Measurements from ENCODE around the gene KAT6B.

Gene KAT6B

DNA sequence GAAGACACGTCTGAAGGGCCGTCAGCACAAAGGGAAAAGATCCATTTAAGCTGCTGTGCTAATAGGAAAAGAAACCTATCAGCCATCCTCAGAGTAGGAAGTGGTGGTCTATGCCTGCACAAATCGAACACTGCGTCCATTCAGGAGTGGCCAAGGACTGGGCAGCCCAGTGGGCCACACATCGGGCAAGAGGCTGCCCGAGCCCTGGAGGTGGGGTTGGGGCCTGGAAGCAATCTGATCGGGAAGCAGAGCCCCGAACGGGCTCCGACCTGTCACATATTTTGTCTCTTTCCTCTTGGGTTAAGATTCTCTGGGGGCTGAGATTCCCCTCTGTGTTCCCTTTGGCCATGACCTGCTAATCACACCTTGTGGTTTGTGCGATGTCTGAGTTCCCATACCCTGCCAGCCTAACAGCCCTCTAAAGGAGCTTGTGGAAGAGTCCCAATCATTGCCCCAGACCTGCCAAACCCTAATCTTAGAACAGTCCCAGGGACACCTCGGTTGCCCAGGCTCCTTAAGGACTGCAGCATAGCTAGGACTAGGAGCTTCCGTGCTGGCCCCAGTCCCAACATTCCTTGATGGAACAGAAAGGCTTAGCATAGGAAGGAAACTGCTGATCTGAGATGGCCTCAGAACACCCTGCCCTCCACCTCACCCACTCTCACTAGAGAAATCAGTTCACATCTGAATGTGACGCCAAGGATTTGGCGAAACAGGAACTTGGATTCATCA is 207.2 kb downstream of the KAT6B start:
- TF ChIP-seq, protein P1, sequence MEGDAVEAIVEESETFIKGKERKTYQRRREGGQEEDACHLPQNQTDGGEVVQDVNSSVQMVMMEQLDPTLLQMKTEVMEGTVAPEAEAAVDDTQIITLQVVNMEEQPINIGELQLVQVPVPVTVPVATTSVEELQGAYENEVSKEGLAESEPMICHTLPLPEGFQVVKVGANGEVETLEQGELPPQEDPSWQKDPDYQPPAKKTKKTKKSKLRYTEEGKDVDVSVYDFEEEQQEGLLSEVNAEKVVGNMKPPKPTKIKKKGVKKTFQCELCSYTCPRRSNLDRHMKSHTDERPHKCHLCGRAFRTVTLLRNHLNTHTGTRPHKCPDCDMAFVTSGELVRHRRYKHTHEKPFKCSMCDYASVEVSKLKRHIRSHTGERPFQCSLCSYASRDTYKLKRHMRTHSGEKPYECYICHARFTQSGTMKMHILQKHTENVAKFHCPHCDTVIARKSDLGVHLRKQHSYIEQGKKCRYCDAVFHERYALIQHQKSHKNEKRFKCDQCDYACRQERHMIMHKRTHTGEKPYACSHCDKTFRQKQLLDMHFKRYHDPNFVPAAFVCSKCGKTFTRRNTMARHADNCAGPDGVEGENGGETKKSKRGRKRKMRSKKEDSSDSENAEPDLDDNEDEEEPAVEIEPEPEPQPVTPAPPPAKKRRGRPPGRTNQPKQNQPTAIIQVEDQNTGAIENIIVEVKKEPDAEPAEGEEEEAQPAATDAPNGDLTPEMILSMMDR (IDR thresholded peaks at IDR 0.05; ENCODE audit: control insufficient read depth, insufficient read depth, low read depth, low read length, missing control alignments), result no peak
- no peak overlapping the region for H3K4me3 ChIP-seq (ENCODE audit: control insufficient read depth, low read depth, low read length)
- no peak for DNase-seq (ENCODE audit: low read depth)

DNA sequence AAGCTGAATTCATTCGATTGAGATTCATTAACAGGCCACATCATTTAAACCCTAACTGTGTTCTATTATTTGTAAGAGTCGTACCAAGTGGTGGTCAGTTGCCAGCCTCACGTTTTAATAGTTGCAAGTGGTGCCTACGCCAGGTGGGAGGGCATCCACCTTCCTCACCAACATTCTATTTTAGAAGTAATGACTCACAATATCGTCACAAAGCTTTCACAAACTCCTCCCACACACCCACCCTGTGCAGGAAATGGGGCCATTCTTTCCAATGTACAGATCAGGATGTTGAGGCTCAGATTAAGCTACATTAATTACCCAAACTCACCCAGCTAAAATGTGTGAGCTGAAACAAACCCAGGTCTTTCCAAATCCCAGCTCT is 207.7 kb downstream of the KAT6B start:
- TF ChIP-seq, protein P1 (IDR thresholded peaks at IDR 0.05; ENCODE audit: control insufficient read depth, insufficient read depth, low read depth, low read length, missing control alignments), result no peak
- no peak for DNase-seq (ENCODE audit: low read depth)
- H3K4me3 ChIP-seq (ENCODE audit: control insufficient read depth, low read depth, low read length), result no peak overlapping the region

DNA sequence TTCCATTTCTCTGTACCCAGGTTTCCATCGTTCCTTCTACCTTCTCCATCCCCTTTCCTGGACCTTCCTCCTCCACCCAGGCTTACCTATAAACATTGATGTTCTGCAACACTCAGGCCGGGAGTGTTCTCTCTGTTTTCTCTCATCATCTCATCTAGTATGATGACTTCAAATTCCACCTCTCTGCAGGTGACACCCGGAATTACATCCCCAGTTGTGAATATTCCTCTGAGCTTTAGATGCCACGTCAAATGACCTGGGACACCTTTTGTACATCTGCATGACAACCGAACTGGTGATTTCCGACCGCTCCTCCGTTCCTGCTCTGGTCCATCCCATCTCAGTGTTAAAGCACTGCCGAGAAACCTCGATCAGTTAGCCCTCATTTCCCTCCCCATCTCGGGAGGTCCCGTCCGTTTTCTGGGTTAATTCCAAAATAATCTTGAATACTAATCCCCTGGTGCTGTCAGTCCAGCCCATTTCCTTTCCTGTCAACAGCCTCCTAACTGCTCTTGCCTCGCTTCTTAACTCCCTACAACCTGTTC is 208.4 kb downstream of the KAT6B start:
- no peak for DNase-seq (ENCODE audit: low read depth)
- TF ChIP-seq, protein P1 (IDR thresholded peaks at IDR 0.05; ENCODE audit: control insufficient read depth, insufficient read depth, low read depth, low read length, missing control alignments), result no peak
- no peak overlapping the region for H3K4me3 ChIP-seq (ENCODE audit: control insufficient read depth, low read depth, low read length)

GRCh38 chr10:75035975-75036708 is 209.7 kb downstream of the KAT6B start:
- no peak for DNase-seq (ENCODE audit: low read depth)
- TF ChIP-seq, protein P1 (IDR thresholded peaks at IDR 0.05; ENCODE audit: control insufficient read depth, insufficient read depth, low read depth, low read length, missing control alignments), result no peak
- no peak overlapping the region for H3K4me3 ChIP-seq (ENCODE audit: control insufficient read depth, low read depth, low read length)

- DNase-seq (ENCODE audit: low read depth), result no peak
- H3K4me3 ChIP-seq (ENCODE audit: control insufficient read depth, low read depth, low read length), result no peak overlapping the region
- TF ChIP-seq, protein P1 (IDR thresholded peaks at IDR 0.05; ENCODE audit: control insufficient read depth, insufficient read depth, low read depth, low read length, missing control alignments), result no peak
These were observed 211.1 kb downstream of the KAT6B start for GRCh38 chr10:75037171-75038153.

- no peak for DNase-seq (ENCODE audit: low read depth)
- H3K4me3 ChIP-seq (ENCODE audit: control insufficient read depth, low read depth, low read length), result no peak overlapping the region
- TF ChIP-seq, protein P1 (IDR thresholded peaks at IDR 0.05; ENCODE audit: control insufficient read depth, insufficient read depth, low read depth, low read length, missing control alignments), result no peak
These were observed 211.9 kb downstream of the KAT6B start for GRCh38 chr10:75038335-75038734.
